CD4-positive, alpha-beta T cell treated with Interferon gamma for 1 hour (primary cell): ENCODE measurements around the gene NME1.
"Not testable (repeated sequence)": the region's sequence is repeated elsewhere in the genome, so short reads cannot be mapped to it uniquely, and the experiment has no call there.

Source experiments
- DNase-seq: peaks from one replicate; pipeline ENCODE4 v3.0.0-alpha.2; 2020

Gene NME1

GRCh38 chr17:51147650-51148049 is 5.7 kb upstream of the NME1 start:
- DNase-seq = no peak

GRCh38 chr17:51149163-51149562 is 4.2 kb upstream of the NME1 start:
- no peak for DNase-seq

- DNase-seq = no peak
Observed at GRCh38 chr17:51150932-51151331, 2.4 kb upstream of the NME1 start.

- no peak for DNase-seq
Observed at GRCh38 chr17:51152766-51153209, 571 bp upstream of the NME1 start.

- DNase-seq = no peak
Observed at GRCh38 chr17:51154176-51154575, 817 bp downstream of the NME1 start.

GRCh38 chr17:51155416-51155815 is 2.1 kb downstream of the NME1 start:
- no peak for DNase-seq

- DNase-seq = no peak
Observed at GRCh38 chr17:51159604-51160003, 6.2 kb downstream of the NME1 start.

- DNase-seq = no peak
Observed at GRCh38 chr17:51161541-51161940, 8.2 kb downstream of the NME1 start.

GRCh38 chr17:51164911-51165679 is 11.7 kb downstream of the NME1 start:
- DNase-seq = no peak

- peak; percentile 5 for DNase-seq
Observed at GRCh38 chr17:51165680-51166197, 12.4 kb downstream of the NME1 start.

GRCh38 chr17:51166198-51166986 is 13.0 kb downstream of the NME1 start, which contains the start of gene NME2:
NME2 (plus strand) TSS chr17:51166411; CDS start chr17:51166831, 420 bp downstream.
- peak; percentile 58 for DNase-seq

- DNase-seq = peak; percentile 52
Observed at GRCh38 chr17:51166987-51167931, 13.9 kb downstream of the NME1 start.

GRCh38 chr17:51169340-51169739 is 16.0 kb downstream of the NME1 start:
- no peak for DNase-seq

- DNase-seq = no peak
Observed at GRCh38 chr17:51170736-51171135, 17.4 kb downstream of the NME1 start.

GRCh38 chr17:51172030-51172429 is 18.7 kb downstream of the NME1 start:
- not testable (repeated sequence) for DNase-seq

GRCh38 chr17:51180486-51180885 is 27.1 kb downstream of the NME1 start:
- DNase-seq = no peak

- no peak for DNase-seq
Observed at GRCh38 chr17:51184124-51184523, 30.8 kb downstream of the NME1 start.

- no peak for DNase-seq
Observed at GRCh38 chr17:51185763-51186332, 32.5 kb downstream of the NME1 start.

- DNase-seq = no peak
Observed at GRCh38 chr17:51188271-51188833, 35.0 kb downstream of the NME1 start.

GRCh38 chr17:51189162-51189561 is 35.8 kb downstream of the NME1 start:
- no peak for DNase-seq

- no peak for DNase-seq
Observed at GRCh38 chr17:51189628-51190027, 36.3 kb downstream of the NME1 start.

GRCh38 chr17:51191895-51192294 is 38.5 kb downstream of the NME1 start:
- DNase-seq = no peak
